ENCODE results near the gene EEF2.
"Not testable (repeated sequence)": the region's sequence is repeated elsewhere in the genome, so short reads cannot be mapped to it uniquely, and the experiment has no call there.

The EEF2 gene

DNA sequence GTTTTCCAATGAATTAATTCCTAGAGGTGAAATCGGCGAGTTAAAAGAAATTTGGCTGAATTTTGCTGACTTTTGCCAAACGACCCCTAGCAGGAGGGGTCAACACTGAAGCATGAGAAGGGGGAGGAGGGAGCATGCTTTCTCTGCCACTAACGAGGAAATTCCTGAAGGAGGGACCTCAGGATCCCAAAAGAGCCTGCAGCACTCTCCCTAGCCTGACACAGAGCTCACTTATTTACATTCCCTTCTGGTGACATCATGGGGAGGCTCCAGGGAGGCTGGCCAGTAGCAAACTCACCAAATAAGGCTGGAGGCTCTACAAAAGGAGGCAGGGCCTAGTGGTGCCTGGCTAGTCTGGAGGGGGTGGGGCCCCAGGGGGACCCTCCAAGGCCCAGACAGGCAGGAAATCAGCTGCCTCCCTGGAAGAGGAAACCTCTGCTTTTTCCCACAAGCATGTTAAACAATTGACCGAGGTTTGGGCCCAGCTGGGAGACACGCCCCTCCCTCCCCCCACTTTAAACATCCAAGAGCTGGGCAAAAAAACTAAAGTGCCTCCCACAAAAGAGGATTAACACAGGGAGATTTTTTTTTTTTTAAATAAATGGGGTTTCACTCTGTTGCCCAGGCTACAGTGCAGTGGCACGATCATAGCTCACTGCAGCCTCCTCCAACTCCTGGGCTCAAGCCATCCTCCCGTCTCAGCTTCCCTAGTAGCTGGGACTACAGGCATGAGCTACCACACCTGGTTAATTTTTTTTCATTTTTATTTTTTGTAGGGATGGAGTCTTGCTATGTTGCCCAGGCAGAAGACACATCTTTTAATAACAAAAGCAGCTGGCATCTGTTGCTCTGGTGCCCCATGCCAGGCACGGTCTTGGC, 16.5 kb downstream of the EEF2 start:
- no peak for DNase-seq

DNA sequence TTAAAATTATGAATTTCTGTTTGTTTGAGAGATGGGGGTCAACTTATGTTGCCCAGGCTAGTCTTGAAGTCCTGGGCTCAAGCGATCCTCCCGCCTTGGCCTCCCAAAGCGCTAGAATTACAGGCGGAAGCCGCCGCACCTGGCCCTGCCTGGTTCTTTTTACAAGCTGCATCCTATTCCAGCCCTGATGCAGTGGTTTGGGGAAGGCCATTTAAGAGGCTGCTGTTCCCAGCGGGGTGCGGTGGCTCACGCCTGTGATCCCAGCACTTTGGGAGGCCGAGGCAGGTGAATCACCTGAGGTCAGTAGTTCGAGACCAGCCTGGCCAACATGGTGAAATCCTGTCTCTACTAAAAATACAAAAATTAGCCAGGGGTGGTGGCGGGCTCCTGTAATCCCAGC, 17.3 kb downstream of the EEF2 start:
- not testable (repeated sequence) for DNase-seq

DNA sequence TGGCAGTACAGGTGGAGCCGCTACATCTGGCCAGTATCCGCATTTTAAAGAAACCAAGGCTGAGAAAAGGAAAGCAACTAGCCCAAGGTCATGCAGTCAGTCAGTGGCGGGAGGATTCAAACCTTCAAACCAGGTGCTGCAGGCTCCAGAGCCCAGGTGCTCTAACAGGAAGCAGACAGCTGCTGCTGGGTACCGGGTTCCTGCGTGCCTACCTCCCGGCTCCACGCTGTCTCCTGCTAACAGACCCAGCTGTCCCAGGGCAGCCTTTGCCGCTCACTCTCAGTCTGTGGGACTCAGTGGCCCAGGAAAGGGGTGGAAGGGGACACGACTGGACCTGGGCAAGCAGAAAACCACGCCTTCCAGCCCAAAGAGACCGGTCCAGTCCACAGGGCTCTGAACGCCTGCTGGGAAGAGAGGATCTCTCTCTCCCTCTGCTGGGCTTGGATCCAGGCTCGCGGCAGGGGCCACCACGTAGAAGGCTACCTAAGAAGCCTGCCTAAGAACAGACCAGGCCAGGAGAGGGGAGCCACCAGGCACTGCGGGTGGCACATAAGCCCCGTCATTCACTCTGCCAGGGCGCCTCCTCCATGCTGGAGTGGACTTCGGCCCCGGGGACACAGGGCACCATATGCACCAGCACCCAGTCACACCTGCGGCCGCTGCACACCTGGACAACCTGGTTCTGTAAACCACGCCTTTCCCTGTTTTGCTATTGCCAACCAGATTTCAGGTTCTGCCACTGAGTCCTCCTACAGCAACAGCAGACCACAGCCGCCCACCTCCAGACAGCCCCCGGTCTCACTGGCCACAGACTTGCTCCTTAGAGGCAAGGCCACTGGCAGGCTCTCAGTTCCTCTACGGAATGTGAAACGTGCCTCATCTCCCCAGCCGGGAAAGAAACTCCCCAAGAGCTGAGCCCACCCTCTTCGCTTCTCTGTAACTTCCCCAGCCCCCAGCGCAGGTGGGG, 18.9 kb downstream of the EEF2 start:
- DNase-seq, result no peak

DNA sequence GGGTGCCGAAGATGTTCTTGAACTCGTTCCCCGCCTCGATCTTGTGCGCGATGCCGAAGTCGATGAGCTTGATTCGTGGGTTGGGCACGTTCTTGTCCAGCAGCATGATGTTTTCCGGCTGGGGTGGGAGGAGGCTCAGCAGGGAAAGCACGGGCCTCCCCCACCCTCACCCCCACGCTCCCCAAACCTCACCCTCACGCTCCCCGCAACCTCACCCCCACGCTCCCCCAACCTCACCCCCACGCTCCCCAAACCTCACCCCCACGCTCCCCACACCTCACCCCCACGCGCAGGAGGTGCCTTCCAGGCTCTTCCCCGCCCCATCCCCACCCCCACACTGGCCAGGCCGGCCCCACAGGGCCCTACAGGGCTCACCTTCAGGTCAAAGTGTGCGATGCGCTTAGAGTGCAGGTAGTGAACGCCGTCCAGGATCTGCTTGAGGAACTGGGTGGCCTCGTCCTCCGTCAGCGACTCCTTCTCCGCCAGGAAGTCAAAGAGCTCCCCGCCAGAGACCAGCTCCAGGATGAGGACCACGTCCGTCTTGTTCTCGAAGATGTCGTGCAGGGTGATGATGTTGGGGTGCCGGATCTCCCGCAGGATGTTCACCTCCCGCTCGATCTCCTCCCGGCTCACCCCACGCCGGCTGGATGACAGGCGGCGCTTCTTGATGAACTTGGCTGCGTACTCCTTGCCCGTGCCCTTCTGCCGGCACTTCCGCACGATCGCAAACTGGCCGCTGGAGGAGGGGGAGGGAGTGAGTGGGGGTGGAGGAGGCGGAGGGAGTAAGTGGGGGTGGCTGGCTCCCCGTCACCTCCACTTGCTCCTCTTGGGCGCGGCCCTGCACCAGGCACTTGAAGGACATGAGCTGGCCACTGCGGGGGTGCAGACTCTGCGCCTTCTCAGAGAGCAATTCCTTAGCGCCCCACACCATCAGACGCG, 20.7 kb downstream of the EEF2 start:
- DNase-seq, result no peak

DNA sequence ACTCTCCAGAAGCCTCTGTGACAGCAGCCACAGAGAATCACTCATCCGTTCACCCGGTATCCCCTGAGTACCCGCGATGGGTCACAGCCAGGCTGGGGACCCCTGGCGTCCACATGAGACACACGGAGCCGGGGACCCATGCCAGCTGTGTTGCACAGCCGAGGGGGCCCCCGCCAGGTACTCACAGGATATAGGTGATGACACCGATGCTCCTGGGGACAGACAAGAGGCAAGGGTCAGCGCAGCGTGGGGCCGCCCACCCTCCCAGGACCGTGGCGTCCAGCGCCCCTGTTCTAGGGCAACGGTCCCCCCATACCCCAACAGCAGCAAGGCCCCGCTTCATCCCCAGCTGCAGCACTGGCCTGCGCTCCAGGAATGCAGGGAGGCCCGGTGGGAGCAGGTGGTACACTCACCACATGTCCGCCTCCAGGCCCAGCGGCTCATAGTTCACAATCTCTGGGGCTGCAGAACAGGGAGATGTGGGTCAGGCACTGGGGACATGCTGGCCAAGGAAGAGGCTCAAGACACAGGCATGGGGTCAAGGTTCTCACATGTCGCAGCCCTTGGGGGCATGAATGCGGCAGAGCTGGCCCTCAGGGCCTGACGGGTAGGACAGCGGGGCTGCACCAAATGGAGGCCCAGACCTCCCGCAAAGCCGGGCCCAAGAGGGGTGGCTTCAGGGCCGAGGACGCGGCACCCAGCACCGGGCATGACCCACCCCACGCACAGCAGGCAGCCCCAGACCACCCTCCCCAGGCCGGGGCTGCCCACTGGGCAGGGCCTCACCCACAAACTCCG, 21.6 kb downstream of the EEF2 start:
- no peak for DNase-seq

DNA sequence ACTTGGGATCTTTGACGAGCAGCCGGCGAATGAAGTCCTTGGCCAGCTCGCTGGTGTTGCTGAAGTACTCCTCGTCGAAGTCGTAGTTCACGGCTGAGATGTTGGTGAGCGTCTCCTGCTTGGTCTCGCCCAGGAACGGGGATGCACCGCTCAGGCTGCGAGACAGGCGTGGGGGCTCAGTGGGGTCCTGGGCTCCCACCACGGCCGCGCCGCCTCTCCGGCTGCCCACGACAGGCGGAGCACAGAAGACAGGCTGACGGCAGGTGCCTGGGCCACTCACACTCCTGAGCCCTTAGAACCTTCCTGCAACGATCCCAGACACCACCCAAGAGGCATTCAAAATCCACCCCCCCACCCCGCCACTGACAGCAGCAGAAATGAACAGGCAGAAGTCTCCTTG, 24.3 kb downstream of the EEF2 start:
- DNase-seq, result no peak

DNA sequence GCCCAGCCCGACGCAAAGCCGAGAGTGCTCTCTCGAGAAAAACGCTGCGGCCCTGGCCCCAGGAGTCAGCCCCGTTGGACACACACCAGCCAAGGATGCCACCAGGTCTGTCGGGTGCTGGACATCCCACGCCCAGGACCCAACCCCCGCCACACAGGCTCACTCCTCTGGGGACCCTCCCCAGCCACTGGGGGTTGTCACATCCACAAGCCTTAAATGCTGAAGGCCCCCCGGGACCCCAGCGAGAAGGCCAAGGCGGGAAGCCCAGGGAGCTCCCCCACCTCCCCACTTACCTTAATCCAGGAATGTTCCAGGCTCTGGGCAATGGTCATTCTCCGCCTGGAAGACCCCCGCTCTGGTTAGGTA, 25.5 kb downstream of the EEF2 start:
- DNase-seq, result no peak

DNA sequence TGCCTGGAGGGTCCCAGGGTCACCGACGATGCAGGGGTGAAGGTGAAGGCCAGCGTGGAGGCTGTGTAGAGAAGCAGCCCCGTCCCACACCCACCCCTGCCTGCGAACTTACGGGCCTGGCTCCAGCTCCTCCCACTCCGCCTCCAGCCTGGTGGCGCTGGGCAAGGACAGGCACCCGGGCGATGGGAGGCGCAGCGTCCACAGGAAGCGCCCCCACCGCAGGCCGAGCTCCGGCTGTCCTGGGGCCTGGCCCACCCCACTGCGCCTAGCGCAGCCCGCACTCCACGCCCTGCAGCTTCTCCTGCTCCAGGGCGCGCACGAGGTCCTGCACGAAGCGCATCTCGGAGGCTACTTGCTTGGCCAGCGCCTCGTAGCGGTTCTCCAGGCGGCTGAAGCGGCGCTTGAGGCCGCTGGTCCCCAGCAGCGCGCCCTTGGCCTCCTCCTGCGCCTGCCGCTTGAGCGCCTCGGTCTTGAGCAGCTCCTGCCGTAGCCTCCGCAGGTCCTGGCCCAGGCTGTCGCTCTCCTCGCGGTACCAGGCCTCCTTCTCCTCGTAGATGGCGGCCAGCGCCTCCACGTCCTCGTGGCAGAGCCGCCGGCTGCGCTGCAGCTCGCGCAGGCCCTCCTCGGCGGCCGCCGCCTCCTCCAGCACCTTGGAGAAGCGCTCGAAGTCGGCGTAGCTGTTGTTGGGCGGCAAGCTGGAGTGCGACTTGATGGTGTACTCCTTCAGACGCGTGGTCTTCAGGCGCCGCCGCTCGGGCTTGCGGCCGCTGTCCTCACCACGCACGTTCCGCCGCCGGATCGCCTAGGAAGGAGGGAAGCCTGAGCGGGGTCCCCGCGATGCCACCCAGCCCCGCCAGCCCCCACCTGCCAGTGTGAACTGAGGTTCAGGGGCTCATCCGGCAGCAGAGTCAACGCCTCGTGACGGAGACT, 26.2 kb downstream of the EEF2 start:
- no peak for DNase-seq

DNA sequence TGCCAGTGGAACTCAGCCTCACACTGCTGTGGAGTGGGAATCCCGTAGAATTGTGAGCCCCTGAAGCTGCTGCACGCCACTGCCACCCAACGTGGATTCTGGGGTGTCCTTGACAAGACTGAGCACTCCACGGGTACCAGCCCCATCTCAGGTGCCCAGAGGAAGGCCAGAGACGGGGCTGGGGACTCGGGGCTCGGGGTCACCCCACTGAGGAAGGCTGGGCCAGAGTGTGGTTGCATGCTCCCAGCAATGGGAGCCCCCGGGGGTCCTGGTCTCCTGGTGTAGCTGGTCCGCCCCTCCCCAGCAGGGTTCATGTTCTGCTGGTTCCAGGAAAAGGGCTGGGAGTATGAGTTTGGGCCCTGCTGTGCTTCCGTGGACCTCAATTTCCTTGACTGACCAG, 29.6 kb downstream of the EEF2 start:
- DNase-seq, result no peak

DNA sequence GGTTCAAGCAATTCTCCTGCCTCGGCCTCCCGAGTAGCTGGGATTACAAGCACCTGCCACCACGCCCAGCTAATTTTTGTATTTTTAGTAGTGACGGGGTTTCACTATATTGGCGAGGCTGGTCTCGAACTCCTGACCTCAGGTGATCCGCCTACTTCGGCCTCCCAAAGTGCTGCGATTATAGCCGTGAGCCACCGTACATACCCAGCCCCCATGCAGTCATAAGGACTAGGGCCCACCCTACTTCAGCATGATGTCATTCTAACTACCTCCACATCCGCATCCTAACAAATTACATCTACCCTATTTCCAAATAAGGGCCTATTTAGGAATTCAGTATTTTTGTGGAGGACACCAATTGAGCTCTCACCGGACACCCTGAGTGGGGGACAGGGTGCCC, 30.0 kb downstream of the EEF2 start:
- DNase-seq, result not testable (repeated sequence)

DNA sequence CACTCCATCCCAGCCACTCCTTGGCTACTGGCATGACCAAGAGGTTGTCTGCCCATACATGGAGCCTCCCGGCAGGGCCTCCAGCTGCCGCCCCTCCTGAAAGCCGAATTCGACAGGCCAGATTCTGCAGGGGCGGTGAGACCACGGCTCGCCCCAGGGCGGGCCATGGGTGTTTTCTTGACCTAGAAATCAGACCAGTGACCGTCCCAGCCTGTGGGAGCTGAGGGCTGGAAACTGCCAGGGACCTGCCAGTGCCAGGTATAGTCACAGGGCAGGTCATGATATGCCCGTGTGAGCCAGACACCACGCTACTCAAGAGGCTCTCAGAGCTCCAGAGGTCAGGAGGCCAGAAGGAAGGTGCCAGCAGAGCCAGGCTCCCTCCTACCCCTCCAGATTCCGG, 31.2 kb downstream of the EEF2 start:
- DNase-seq, result no peak

DNA sequence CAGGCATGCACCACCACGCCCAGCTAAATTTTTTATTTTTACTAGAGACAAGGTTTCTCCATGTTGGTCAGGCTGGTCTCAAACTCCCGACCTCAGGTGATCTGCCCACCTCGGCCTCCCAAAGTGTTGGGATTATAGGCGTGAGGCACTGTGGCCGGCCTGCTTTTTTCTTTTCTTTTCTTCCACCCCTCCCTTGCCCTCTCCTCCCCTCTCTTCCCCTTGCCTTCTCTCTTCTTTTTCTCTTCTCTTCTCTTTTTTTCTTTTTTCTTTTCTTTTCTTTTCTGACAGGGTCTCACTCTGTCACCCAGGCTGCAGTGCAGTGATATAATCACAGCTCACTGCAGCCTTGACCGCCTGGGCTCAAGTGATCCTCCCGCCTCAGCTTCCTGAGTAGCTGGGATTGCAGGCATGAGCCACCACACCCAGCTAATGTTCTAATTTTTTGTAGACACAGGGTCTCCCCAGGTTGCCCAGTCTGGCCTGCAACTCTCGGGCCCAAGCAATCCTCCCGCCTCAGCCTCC, 32.4 kb downstream of the EEF2 start:
- not testable (repeated sequence) for DNase-seq

DNA sequence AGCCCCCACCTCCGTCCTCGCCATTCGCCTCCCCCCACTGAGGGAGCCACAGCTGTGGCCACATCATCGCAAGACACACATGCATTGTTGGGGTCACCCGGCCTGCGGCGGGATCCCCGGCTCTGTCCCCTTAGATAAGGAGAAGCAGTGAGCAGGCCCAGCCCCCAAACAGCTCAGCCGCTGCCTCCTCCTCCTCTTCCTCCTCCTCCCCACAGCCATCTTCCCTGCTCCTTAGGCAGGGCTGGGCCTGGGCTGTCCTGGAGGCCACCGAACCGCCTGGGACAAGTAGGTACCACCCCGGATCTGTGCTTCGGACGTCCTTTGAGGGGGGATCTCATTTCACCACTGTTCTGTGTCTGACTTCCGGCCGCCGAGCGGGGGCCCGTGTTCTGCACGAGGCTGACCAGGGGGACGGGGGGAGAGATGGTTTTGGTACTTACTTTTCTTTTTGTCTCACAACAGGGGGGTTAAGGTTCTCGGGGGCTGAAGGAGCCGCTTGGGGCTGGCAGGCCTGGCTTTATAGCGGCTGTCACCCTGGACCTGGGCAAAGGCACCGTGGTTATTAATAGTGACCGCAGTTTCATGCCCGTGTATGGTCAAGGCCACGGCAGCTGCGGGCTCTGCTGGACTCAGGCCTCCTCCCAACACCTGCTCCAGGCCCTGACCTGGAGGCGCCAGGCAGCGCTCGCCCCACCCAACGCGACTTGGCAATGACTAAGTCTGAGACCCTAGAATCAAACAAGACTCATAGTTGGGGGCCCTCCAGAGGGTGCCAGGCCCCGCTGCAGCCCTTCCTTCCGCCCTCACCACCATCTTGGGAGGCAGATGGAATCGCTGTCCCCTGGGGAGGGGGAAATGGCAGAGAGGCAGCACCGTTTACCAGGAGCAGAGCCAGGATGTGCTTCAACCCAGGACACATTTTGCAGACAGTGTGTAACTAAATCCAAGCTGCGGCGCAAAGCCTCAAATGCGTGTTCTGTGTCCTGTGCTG, 34.1 kb downstream of the EEF2 start:
- no peak for DNase-seq

DNA sequence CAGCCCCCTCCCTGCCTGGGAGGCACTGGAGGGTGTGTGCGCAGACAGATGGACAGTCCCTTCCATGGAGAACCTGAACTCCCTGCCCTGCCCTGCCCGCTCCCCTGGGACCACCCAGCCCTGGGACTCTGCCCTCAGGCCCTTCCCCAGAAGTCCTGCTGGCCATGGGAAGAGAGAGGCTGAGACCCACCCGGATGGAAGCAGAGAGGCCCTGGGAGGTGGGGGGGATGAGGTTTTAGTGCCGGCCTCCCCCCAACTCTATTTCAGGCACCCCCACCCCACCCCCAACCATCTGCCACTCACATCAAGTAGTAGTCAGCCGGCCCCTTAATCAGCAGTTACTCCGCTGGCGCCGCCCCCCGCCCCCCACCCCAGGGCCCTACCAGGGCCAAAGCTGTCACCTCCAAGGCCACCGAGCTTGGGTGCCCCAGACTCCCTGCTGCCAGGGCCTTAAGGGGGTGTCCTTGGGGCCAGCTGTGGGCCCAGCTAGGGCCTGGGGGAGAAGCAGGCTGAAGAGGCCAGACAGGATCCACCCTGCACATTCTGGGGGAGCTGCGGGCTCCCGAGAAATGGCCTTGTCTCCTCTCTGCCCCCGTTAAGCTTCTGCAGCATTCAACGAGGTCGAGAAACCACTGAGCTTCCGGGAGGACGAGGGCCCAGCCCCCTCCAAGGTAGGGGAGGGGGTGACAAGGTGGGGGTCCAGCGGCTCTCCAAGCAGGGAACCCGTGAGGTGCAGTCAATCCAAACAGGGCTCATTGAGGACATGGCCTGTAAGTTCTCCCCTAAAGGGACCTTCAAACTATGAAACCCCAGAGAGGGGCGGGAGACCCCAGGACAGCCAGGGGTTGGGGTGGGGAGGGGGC, 35.0 kb downstream of the EEF2 start:
- DNase-seq, result no peak

DNA sequence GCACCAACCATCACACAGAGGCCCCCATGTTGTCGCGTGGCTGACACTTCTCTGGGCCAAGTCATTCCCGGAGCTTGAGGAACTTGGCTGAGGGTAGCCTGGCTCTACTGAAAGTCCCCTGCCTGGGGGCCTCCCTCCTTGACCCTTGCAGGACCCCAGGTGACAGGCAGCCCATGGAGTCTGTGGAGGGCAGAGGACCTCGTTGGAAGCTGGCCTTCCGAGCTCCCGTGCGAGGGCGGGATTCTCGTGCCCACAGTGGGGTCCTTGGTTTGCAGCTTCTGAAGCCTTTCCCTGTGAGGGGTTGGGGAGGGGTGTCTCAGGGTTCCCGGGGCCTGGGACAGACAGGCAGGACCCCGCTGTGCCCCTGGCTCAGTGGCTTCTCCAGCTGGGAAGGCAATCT, 36.0 kb downstream of the EEF2 start:
- no peak for DNase-seq

DNA sequence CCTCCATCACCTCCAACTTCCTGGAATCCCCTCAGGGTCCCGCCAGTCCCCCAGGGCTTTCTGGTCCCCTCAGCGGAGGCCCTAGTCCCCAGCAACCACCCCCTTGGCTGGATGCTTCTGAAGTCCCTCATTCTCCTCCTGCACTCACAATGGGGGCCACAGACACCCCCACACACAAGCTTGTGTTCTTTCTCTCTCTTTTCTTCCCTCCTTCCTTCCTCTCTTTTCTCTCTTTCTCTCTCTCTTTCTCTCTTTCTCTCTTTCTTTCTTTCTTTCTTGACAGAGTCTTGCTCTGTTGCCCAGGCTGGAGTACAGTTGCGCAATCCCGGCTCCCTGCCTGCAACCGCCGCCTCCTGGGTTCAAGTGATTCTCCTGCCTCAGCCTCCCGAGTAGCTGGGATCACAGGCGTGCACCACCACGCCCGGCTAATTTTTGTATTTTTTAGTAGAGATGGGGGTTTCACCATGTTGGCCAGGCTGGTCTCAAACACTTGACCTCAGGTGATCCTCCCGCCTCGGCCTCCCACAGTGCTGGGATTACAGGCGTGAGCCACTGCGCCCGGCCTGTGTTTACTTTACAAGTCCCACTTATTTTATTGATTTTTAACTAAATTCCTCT, 37.8 kb downstream of the EEF2 start:
- DNase-seq, result not testable (repeated sequence)

DNA sequence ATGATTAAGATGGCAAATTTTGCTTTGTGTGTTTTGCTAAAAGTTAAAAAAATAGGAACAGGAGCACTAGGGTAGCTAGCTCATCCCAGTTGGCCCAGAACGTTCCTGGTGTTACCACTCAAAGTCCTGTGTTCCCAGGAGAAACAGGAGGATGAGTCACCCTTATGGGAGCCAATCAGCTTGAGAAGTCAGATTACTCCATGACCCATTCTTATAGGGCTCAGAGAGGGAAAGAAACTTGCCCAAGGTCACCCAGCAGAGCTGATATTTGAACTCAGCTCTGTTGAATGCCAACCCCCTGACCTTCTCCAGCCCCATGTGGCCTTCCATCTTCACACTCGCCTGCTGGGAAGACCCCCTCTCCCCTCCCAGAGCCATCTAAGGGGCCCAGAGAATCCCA, 39.4 kb downstream of the EEF2 start:
- DNase-seq, result no peak
